ENCODE results near the gene USP9X. TPM values are rescaled to one million over a fixed set of nuclear protein-coding genes. Genes with fewer than 3 reads are reported as not detected.
"Not testable (repeated sequence)": the region's sequence is repeated elsewhere in the genome, so short reads cannot be mapped to it uniquely, and the experiment has no call there.

Gene USP9X
- total RNA-seq, 3 donors from 2014 or later: 72.1 to 88.9 (median 86.3) TPM

DNA sequence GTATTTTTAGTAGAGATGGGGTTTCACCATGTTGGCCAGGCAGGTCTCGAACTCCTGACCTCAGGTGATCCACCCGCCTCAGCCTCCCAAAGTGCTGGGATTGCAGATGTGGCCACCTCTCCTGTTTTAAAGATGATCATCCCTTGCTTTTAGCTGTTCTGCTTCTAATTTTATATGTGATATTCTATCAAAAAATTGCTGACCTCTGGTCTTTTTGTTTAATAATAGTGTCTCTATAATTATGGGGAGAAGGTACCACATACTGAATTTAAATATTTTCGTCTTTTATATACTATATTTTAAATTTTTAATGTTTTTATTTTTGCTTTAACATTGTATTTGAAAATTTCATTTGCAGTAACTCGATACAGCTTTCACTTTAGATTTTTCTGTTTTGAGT, 15.6 kb downstream of the USP9X start:
- intact Hi-C loops (cut with DNase I, micrococcal nuclease): no loop called here
- no peaks in the 10 kb centered on the region for H3K36me3 ChIP-seq (ENCODE audit: low read depth)
- DNase-seq: no peak
- no peak overlapping the region for H3K4me3 ChIP-seq
- H3K9me3 ChIP-seq: no peaks in the 10 kb centered on the region
- ATAC-seq: no peak
- no peaks in the 10 kb centered on the region for H3K4me1 ChIP-seq (ENCODE audit: low read depth)
- TF ChIP-seq, protein P1, sequence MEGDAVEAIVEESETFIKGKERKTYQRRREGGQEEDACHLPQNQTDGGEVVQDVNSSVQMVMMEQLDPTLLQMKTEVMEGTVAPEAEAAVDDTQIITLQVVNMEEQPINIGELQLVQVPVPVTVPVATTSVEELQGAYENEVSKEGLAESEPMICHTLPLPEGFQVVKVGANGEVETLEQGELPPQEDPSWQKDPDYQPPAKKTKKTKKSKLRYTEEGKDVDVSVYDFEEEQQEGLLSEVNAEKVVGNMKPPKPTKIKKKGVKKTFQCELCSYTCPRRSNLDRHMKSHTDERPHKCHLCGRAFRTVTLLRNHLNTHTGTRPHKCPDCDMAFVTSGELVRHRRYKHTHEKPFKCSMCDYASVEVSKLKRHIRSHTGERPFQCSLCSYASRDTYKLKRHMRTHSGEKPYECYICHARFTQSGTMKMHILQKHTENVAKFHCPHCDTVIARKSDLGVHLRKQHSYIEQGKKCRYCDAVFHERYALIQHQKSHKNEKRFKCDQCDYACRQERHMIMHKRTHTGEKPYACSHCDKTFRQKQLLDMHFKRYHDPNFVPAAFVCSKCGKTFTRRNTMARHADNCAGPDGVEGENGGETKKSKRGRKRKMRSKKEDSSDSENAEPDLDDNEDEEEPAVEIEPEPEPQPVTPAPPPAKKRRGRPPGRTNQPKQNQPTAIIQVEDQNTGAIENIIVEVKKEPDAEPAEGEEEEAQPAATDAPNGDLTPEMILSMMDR (IDR thresholded peaks at IDR 0.05): no peak

DNA sequence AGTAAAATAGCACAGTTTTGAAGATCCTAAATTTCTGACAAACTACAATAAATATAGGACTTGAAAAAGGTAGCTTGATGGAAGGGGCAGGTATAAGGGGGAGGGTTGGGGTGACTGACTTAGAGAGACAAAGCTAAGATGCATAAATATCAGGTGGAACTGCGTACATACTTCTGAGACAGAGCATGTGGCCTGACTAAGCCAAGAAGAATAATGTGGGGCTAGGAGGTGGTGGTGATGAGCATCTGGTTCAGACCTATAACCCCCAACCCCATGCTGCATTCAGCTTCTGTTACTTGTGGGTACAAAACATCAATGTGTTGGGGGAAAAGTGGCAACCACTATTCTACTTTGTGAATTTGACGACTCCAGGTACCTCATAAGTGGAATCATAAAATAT, 19.8 kb downstream of the USP9X start:
- TF ChIP-seq, protein P1 (IDR thresholded peaks at IDR 0.05): no peak
- Histone ChIP-seq H3K4me1 (ENCODE audit: low read depth) (no peaks in the 10 kb centered on the region), H3K36me3 (ENCODE audit: low read depth) (no peaks in the 10 kb centered on the region), H3K9me3 (no peaks in the 10 kb centered on the region), H3K4me3 (no peak overlapping the region)
- no peak for ATAC-seq
- intact Hi-C loops (cut with DNase I, micrococcal nuclease): no loop called here
- DNase-seq: no peak

GRCh38 chrX:41106257-41106656, 21.0 kb downstream of the USP9X start:
- H3K36me3 ChIP-seq (ENCODE audit: low read depth); H3K4me1 ChIP-seq (ENCODE audit: low read depth); ATAC-seq; H3K9me3 ChIP-seq; intact Hi-C loops (cut with DNase I, micrococcal nuclease); H3K4me3 ChIP-seq; DNase-seq: not testable (repeated sequence)

GRCh38 chrX:41108007-41108406, 22.8 kb downstream of the USP9X start:
- Histone ChIP-seq H3K4me1 (ENCODE audit: low read depth) (no peaks in the 10 kb centered on the region), H3K36me3 (ENCODE audit: low read depth) (no peaks in the 10 kb centered on the region), H3K9me3 (no peaks in the 10 kb centered on the region), H3K4me3 (no peak overlapping the region)
- TF ChIP-seq, protein P1 (IDR thresholded peaks at IDR 0.05): no peak
- intact Hi-C loops (cut with DNase I, micrococcal nuclease): no loop called here
- DNase-seq (no peak), ATAC-seq (no peak)

DNA sequence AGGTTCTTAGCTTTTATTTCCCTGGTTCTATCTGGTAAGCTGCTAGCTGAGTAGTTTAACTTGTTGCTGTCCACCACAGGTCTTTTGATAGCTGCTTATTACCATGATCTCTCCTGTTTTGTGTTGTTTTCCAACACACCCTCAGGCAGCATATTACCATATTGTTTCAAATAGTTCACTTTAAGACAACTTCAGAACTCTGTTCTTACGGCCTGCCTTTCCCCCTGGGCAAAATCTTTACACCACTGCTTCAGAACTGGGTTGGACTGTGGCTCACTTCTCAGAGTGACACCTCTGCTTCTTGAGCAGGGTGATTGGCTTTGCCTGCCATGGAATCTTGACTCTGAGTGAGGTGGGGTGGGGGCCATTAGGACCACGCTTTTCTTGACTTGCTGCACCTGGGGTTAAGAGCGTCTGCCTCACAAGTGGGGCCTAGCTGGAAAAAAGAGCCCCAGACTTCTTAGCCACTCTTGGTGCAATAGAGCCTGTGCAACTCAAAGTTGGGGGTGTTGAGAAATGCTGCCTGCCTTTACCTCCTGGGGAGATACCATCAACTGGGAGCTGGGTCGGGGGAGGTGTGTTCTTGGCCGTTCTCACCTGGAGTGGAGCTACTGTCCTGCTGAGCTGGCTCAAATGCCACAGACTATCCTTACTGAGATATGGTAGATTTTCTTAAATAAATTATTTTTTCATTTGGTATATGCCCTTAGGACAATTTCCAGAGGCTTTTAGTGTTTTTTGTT, 23.4 kb downstream of the USP9X start:
- no peaks in the 10 kb centered on the region for H3K9me3 ChIP-seq
- intact Hi-C loops (cut with DNase I, micrococcal nuclease): no loop called here
- DNase-seq (no peak), ATAC-seq (no peak)
- TF ChIP-seq, protein P1 (IDR thresholded peaks at IDR 0.05): no peak
- H3K36me3 ChIP-seq (ENCODE audit: low read depth): no peaks in the 10 kb centered on the region
- H3K4me1 ChIP-seq (ENCODE audit: low read depth): no peaks in the 10 kb centered on the region
- no peak overlapping the region for H3K4me3 ChIP-seq

DNA sequence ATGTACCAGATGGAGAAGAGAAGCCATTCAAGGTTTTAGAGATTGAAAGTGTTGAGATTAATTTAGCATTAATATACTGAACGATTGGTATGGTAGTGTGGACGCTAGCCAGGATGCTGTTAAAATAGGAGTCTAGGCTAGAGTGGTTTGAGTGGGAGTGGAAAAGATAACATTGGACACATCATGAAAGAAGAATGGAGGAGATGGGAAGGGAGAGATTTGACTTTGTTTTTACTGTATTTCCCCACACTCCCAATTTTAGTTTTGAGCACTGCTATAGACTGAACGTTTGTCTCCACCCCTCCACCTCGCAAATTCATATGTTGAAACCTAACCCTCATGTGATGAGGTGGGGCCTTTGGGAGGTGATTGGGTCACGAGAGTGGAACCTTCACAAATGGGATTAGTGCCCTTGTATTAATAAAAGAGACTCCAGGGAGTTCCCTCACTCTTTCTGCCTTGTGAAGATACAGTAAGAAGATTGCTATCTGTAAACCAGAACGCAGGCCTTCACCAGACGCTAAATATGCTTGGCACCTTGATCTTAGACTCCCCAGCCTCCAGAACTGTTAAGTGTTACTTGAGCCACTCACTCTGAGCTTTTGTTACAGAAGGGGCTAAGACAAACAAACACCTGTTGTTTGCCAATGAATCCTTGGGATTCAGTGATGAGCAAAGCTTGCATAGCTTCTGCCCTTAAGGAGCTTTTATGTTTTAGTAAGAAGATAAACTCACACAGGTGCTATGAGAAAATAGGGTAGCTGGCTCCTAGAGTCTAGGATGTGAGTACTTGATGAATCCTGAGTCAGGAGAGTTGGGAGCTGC, 25.8 kb downstream of the USP9X start:
- no peaks in the 10 kb centered on the region for H3K9me3 ChIP-seq
- no peak overlapping the region for H3K4me3 ChIP-seq
- H3K36me3 ChIP-seq (ENCODE audit: low read depth): no peaks in the 10 kb centered on the region
- no peak for DNase-seq
- intact Hi-C loops (cut with DNase I, micrococcal nuclease): loop anchor here (10.0 kb wide), 2 partner anchors 236 to 446 kb away; no protein-coding TSS in a partner anchor
- TF ChIP-seq, protein P1 (IDR thresholded peaks at IDR 0.05): no peak
- no peaks in the 10 kb centered on the region for H3K4me1 ChIP-seq (ENCODE audit: low read depth)
- ATAC-seq: no peak

GRCh38 chrX:41115104-41115425, 29.8 kb downstream of the USP9X start:
- DNase-seq: not testable (repeated sequence)
- peak; percentile 83 for ATAC-seq

More at GRCh38 chrX:41115104-41115425, 29.8 kb downstream of the USP9X start:
- intact Hi-C loops (cut with DNase I, micrococcal nuclease): loop anchor here (10.0 kb wide), 2 partner anchors 240 to 450 kb away; no protein-coding TSS in a partner anchor
- H3K36me3 ChIP-seq (ENCODE audit: low read depth); H3K9me3 ChIP-seq; H3K4me1 ChIP-seq (ENCODE audit: low read depth); H3K4me3 ChIP-seq: not testable (repeated sequence)

Measured in mucosa of descending colon (tissue), 3 donors.